Testis (tissue), 2 donors: ENCODE data around the gene GRIK1.

Experiments used
- POLR2A ChIP-seq: fragments of 450-650 bp; IDR thresholded peaks from one replicate; pipeline ENCODE4 v1.6.1; 2017; ENCODE audit warnings: antibody characterized with exemption, mild to moderate bottlenecking, moderate library complexity
- TF ChIP-seq, protein P1 (sequence below), 3 experiments: fragments of 450-650 bp in 2 of 3; fragments of 200-600 bp in 1 of 3; sonication (generic) in 1 of 3; IDR thresholded peaks; one replicate each; pipeline ENCODE4 v1.5.1; 2016 to 2019; ENCODE audit warnings: antibody characterized with exemption in 3 of 3, mild to moderate bottlenecking in 2 of 3, moderate library complexity in 1 of 3

DNA sequence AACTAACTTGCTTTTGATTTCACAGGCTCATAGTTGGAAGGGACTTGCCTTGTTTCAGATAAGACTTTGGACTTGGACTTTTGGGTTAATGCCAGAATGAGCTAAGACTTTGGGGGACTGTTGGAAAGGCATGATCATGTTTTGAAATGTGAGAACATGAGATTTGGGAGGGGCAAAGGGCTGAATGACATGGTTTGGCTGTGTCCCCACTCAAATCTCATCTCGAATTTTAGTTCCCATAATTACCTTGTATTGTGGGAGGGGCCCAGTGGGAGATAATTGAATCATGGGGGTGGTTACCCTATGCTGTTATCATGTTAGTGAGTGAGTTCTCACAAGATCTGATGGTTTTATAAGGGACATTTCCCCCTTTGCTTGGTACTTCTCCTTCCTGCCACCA is 222.1 kb downstream of the GRIK1 start:
- TF ChIP-seq, protein P1, sequence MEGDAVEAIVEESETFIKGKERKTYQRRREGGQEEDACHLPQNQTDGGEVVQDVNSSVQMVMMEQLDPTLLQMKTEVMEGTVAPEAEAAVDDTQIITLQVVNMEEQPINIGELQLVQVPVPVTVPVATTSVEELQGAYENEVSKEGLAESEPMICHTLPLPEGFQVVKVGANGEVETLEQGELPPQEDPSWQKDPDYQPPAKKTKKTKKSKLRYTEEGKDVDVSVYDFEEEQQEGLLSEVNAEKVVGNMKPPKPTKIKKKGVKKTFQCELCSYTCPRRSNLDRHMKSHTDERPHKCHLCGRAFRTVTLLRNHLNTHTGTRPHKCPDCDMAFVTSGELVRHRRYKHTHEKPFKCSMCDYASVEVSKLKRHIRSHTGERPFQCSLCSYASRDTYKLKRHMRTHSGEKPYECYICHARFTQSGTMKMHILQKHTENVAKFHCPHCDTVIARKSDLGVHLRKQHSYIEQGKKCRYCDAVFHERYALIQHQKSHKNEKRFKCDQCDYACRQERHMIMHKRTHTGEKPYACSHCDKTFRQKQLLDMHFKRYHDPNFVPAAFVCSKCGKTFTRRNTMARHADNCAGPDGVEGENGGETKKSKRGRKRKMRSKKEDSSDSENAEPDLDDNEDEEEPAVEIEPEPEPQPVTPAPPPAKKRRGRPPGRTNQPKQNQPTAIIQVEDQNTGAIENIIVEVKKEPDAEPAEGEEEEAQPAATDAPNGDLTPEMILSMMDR (IDR thresholded peaks at IDR 0.05): no peak
- no peak for TF ChIP-seq POLR2A
